ENCODE measurements around the gene AFAP1.

AFAP1 gene

GRCh38 chr4:7910952-7911578 lies 28.6 kb downstream of the AFAP1 start:
- no peak for DNase-seq

- no peak for DNase-seq
These were observed 29.3 kb downstream of the AFAP1 start for GRCh38 chr4:7910263-7910896.

DNA sequence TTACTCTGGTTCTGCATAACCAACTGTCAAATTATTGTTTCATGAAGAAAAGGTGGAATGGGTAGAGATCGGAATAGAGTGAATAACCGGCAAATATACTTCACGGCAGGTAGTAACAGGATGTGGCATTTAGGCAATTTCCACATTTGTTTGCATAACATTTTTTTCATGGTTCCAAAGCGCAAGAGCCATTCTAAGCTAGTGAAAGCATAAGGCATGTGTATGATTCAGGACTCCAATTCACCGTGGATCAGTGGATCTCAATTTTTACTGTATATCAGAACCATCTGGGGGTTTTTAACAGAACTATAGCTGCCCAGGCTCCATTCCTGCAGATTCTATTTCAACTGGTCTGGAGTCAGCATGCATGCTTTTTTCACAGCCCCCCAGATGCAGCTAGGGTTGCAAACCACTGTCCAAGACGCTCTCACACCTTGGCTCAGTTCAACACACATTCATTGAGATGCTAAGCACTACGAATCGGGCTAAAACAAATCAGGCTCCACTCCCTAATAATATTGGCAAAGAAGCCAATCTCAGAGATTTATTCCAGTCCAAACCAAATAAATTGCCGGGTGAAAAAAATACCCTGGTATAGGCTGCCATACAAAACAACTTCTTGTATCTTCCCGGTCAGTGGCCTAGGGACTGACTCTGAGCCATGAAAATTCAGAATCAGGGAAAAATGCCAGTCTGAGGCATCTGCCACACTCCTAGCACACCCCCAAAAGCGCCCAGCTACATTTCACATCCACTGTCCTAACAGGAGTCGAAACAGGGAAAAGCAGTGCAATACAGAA lies 30.0 kb downstream of the AFAP1 start:
- DNase-seq, result no peak

- DNase-seq, result no peak
These were observed 31.0 kb downstream of the AFAP1 start for GRCh38 chr4:7908668-7909067.

DNA sequence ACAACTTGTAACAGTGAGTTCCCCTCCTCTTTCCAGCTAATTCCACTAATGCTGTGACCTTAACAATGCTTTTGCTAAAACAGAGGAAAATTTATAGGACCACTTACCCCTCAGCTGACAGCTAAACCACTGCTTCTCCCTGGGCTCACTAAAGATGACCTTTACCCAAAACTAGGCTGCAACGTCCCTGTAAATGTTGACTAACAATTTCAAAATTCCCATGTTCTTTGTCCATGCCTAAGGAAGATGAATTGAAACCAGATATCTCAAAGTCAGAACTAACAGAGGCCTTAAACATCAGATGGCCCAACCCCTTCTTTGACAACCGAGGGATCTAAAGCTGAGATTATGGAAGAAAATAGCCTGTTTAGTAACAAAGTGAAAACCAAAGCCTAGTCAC lies 32.5 kb downstream of the AFAP1 start:
- DNase-seq, result no peak

DNA sequence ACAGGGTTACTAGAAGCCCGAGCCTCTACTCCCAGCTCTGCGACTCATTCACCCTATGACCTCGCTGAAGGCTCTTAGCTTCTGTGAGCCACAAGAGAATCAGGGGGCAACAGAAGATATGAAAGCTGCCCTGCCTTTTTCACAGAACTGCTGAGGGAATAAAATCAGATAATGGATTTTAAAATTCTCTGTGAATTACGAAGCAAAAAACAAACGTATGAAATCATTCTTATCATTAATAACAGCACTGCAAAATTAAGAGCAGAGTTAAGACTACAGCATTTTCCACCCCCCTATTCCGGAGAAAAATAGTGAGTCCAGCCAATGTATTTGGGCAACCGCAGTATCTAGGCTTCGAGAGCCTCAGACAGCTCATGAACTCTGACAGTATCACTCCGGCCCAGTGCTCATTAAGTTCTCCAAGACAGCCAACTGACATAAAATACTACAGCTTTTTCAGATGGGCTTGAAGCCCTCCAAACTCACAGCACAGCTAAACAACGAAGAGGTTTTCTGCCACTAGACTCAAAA lies 33.4 kb downstream of the AFAP1 start:
- DNase-seq, result no peak

DNA sequence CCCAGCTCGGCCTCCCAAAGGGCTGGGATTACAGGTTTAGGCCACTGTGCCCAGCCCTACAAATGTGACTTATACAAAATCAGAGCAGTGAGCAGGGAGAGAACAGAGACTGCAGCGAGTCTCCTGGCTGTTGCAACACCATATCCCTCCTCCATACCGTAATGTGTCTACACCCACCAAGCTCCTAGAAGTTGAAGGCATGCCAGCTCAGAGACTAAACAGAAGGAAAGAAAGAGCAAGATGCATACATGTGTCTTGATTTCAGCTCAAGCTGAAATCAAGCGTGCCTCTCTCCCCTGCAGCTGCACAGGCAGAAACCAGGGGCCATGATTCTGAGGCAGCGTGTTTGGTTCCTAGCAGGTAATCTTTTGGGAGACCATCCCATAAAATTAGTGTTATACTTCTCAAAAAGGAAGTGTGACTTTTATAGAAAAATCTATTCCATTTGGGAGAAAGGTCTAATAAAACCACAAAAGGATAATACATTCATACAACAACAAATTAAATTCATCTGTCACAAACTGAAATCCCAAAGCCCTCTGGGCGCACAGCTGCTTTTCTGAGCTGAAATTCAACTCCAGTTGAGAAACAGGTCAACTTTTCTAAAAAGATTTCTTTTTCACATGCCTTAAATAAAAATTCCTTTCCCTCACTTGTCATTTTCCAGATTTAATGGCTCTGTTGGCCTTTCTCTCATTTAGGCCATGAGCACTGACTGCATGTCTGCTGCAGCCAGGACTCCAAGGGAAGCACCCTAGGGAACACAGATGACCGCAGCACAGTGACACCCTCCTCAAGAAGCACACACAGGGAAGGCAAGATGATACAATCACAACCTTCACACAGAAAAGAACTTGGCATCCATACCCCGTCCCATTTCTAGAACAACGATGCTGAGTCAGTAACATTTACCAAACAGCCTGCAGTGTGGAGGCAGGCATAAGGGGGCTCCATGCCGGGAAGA lies 34.4 kb downstream of the AFAP1 start:
- DNase-seq, result no peak

DNA sequence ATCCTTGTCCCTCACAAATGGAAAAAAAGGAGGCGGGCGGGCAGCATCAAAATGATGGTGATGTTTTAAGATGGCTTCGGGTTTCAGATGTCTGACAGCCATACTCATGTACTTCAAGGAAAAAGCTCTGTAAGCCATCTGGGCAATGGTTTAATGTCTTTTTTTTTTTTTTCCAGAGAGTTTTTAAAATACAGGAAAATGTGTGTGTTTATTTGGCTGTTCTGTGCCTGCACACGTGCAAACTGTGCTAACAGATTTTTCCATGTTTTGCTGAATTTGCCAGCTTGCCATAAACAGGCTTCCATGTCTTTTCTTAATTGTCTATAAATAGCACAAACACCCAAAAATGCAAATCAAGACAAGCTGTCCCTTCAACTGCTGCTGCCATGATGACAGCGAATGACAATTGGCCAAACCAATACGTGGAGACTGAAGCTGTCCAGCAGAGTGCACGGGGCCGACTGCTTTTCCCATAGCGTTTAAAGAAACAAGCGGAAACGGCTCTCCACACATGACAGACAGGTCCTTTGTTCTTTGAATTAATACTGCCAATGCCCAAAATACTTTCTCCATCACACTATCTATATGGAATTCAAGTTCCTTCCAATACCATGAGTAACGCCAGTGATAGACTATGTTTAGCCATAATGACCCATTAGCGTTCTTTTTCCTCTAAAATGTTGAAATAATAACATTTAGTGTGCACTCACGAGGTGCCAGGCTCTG lies 35.7 kb downstream of the AFAP1 start:
- peak; percentile 29 for DNase-seq

DNA sequence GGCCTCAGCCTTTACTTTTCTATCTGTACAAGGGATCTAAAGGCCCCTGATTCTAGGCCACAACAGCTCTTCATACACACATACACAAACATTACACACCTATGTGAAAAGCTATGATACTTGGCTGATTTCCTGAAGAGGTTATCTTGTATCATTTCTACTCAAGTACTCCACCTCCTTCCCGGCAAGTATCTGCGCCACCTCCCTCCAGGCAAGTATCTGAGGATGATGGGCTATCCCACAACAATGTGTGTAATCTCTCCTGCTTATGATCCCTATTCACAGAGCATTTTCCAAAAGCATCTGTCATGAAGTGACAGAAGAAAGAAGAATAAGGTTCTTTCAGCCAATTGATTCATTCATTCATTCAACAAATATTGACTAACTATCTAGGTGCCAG lies 36.8 kb downstream of the AFAP1 start:
- DNase-seq, result no peak

GRCh38 chr4:7902101-7902553 lies 37.5 kb downstream of the AFAP1 start:
- DNase-seq, result peak; percentile 84

DNA sequence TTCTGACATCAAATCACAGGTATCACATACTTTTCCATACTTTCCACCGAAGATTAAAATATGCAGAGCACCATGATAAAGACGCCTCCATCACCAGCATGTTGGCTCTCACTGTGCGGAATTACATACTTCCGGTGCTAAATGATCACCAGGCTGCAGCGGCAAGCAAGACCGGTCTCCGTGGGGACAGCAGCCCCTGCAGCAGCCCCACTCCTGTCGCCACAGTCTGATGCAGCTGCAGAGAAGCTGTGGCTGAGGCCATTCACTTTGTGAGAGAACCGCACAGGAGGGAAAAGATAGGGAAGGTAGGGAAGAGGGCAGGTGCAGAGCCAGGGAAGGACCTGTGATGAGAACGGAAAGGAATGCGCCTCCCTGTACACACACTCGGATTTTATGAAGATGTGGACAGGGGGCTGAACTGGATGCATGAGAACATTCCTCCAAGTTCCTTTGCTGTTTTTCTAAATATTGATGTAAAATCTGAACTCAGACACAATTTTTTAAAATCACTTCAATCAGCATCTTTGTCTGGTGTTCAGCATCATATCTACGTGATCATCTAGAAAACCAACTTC lies 38.3 kb downstream of the AFAP1 start:
- peak; percentile 54 for DNase-seq

DNA sequence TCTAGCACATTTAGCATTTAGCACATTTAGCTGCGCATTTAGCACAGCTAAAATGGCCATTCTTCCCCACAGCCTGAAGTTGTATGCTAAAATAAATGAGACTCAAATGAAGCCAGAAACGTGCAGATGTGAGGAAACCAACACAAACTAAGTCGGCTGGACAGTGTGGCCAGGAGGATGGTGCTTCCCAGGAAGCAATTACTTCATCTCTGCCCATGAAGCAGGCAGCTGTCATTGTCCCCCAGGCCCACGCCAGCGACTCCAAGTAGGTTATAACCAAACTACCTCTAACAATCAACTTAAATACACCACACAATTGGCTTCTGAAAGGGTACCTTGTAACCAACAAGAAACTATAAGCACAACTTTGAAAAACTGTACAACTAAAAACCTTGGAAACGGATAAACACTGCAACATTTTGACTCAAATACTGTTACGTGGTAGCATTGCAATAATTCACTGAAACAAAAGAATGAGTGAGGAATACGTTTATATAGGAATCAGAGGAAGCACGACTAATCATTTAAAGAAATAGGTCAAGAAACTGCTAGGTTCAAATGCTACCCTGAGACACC lies 39.2 kb downstream of the AFAP1 start:
- DNase-seq, result no peak

DNA sequence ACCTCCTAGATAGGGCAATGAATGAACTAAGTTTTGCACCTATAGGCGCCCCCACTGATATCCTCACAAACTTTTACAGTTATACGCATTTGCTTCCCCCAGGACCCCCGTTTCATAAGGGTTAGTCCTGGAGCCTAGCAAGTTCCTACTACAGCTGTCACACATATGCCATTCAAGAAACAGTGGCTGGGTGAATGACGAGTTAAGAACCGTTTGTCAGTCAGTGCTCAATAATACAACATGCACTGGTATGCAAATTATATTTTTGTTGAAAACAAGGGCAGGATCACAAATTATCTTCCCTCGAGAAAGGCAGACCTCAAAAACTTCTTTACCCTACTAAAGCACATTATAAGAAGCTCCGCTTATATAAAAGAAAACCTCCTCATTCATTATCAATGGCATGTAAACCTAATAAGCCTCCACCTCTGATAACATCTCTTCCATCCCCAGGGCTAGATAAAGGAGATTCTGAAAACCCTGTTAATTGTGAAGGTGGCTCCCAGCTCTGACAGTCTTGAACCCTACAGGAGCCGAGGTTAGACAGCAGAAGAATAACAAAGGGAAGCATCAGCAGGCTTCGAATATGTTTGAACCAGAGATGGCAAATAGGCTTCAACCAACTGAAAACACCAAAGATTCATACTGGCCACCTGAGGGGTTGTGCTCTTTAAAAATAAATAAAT lies 40.3 kb downstream of the AFAP1 start:
- no peak for DNase-seq

- no peak for DNase-seq
These were observed 41.3 kb downstream of the AFAP1 start for GRCh38 chr4:7898385-7898784.

DNA sequence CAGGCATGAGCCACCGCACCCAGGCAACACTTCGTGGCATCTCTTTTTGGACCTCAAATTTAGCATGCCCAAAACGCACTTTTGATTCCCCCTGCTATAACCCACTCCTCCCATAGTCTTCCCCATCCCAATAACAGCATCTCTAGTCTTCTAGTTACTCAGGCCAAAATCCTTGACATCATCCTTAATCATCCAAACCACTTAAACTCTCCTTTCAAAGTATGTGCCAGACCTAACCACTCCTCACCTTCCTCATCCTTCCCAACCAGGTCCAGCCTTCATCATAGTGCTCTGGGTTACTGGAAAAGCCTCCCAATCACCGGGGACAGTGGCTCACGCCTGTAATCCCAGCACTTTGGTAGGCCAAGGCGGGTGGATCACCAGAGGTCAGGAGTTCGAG lies 41.9 kb downstream of the AFAP1 start:
- DNase-seq, result no peak

DNA sequence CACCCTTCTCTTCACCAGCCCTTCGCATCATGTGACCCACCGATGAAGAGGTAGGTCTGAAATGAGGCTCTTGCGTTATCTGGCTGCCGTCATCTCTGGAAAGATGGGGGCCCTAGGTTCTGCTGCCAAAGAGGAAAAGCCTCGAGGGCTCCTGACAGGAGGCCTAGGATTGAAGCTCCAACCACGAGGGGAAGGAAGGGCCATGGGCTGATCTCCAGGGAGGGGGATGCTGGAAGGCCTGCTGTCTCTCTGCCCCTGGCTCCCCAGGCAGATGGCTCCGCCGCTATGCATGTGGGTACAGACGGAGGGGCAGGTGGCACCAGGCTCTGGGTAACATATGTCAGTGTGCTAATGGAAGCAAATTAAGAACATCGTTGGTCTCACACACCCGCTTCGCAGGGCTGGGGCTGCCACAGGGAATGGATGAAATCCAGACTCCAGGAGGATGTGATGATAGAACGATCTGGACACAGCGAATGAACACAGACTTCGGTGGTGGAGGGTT lies 44.9 kb downstream of the AFAP1 start:
- no peak for DNase-seq

DNA sequence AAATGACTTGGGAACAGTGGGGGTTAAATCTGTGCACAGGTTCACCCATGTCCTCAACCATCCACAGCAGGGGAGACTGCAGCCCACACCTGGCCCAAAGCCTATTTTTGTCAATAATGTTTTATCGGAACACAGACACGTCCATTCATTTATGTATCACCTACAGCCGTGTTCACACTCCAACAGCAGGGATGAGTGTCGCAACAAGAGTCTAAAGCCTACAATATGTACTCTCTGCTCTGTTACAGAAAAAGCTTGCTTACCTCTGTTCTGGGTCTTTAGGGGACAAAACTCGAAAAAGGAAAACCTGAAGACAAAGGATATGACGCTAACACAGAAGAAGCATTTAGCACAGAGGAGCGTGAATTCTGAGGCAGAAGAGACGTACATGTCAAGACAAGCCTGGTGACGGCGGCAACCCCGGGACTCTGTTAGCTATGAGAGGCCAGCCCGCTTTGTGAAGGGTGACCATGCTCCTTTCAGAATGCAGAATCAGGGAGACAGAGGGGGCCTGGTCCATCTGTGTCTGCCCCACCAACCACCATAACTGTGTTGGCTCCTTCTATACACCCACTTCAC lies 45.5 kb downstream of the AFAP1 start:
- no peak for DNase-seq

- DNase-seq, result no peak
These were observed 46.1 kb downstream of the AFAP1 start for GRCh38 chr4:7893539-7893938.

- no peak for DNase-seq
These were observed 47.2 kb downstream of the AFAP1 start for GRCh38 chr4:7892212-7893019.

Data from NCI-H526 treated with DMSO at 0.1 percent for 48 hours (cell line).